HG03565 (cell line): ENCODE data around the gene C1orf53.
"Not testable (repeated sequence)": the region's sequence is repeated elsewhere in the genome, so short reads cannot be mapped to it uniquely, and the experiment has no call there.

Source experiments
- ATAC-seq: cut with Tn5 transposase; IDR thresholded peaks from one replicate; pipeline ENCODE4 v1.9.1; 2021; ENCODE audit warnings: mild to moderate bottlenecking, moderate library complexity; ENCODE audit not compliant: unreplicated experiment

Gene C1orf53

GRCh38 chr1:197920414-197921117 lies 18.1 kb downstream of the C1orf53 start:
- ATAC-seq = no peak

- no peak for ATAC-seq
These were observed 19.0 kb downstream of the C1orf53 start for GRCh38 chr1:197921235-197922069.

DNA sequence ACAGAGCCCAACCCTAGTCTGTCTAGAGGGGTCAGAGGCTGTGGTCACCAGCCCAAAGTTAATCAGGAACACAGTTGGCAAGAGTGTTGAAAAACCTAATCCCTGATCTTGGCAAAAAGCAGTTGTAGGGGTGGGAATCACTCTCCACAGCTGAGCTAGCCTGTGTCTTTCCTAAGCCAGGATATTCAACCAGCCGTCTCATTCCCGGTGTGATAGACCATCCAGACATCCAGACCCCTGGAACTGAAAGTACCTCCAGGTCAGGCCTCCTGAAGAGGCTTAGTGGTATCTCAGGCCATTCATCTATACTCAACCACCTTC lies 19.6 kb downstream of the C1orf53 start:
- ATAC-seq = no peak

DNA sequence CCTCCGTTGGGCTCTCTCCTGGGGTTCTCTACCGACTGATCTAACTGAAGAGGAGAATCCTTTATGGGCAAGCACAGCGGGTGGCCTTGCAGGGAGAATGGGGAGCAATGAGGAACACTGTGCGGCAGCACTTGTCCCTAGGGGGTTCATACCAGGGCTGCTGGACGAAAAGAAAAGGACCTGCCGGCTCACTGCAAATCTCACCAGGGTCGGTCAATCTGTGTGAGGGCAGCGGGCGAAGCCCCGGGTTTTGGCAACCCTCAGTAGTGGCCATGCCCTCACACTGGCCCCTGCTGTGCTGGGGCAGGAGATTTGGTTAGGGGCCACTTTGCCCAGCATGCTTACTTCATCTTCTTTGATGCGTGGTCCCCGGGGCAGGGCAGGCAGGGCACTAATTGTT lies 20.6 kb downstream of the C1orf53 start:
- no peak for ATAC-seq

GRCh38 chr1:197924516-197925123 lies 22.2 kb downstream of the C1orf53 start:
- ATAC-seq = peak; percentile 68

- ATAC-seq = no peak
These were observed 25.7 kb downstream of the C1orf53 start for GRCh38 chr1:197927908-197928665.

GRCh38 chr1:197928849-197929336 lies 26.5 kb downstream of the C1orf53 start:
- ATAC-seq = peak; percentile 53

GRCh38 chr1:197933016-197933415 lies 30.6 kb downstream of the C1orf53 start:
- no peak for ATAC-seq

GRCh38 chr1:197933647-197934046 lies 31.2 kb downstream of the C1orf53 start:
- no peak for ATAC-seq

DNA sequence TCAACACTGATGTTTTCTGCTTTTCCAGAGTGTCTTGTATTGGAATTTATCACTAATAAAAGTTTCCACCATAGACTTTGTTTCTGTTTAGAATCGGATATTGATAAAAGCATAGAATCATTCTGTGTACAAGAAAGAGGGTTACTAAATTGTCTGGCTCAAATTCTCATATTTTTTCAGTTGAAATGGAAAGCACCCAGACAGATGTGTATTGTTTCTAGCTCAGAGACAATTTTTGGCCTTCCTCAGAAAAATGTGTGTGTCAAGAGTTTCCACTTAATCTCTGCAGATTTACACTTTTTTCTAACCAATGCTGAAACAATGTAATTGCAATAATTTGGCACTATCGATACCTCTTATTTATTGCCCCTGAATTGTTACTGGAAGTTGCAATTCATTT lies 35.0 kb downstream of the C1orf53 start:
- ATAC-seq = no peak

DNA sequence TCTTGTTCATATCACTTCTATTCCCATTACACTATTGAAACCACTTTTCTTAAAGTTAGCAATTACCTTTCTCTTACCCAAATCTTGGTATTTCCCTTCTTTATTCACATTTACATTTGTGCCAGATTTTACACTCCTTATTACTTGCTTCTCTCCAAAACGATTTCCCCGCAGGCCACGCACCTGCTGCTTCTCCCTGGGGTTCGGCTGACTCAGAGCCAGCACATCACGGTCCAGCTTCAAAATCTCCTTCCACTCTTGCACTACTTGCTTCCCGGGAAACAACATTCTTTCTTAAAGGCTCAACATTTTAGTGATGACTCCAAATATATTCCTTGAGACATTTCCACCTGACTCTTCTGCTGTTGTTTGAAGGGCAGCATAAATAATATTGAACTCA lies 35.5 kb downstream of the C1orf53 start:
- ATAC-seq = no peak

DNA sequence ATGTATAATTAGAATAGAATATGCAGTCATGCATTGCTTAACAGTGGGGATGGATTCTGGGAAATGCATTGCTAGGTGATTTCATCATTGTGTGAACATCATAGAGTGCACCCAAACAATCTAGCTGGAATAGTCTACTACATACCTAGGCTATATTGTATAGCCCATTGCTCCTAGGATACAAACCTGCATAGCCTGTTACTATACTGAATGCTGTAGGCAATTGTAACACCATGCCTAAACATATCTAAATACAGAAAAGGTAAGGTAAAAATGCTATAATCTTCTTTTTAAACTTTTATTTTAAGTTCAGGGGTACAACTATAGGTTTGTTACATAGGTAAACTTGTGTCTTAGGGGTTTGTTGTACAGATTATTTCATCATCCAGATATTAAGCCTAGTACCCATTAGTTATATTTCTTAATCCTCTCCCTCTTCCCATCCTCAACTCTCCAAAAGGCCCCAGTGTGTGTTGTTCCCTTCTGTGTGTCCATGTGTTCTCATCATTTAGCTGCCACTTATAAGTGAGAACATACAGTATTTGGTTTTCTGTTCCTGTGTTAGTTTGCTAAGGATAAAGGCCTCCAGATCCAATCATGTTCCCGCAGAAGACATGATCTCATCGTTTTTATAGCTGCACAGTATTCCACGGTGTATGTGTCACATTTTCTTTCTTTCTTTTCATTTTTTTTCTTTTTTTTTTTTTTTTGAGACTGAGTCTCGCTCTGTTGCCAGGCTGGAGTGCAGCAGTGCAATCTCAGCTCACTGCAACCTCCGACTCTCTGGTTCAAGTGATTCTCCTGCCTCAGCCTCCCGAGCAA lies 36.9 kb downstream of the C1orf53 start:
- ATAC-seq = not testable (repeated sequence)

DNA sequence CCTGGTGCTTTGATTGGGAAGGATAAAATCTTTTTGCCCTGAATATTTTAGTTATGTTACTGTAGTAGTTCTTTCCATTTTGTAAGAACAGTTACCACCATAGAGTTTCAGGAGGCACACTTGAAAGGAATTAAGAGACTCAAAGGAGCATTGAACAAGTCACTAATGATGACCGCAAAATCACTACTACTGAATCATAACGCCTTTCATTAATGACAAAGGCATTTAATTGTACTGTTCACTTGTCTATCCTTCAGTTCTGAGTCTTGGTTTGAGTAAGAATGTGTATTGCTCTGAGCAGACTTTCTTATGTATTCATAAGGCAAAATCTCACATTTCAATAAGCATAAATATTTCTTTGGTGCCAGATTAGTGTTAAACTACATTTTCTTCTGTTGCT lies 39.6 kb downstream of the C1orf53 start:
- no peak for ATAC-seq

DNA sequence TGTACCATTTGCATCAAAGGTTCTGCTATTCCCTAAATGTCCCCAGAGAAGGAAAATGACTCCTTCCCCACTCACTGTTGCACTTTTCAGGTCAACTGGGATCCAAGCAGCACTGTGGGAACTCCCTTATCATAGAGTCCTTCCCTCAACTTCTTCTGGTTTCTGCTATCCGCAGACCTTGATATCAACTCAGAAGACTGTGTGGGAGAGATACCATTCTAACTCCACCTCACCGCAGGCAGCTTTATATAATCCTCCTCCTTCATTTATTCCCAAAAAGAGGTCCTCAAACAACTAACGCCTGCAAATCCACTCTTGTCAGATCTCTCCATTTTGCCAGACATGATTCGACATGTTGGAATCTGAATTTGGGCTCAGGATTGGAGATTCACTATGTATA lies 42.1 kb downstream of the C1orf53 start:
- ATAC-seq = no peak

DNA sequence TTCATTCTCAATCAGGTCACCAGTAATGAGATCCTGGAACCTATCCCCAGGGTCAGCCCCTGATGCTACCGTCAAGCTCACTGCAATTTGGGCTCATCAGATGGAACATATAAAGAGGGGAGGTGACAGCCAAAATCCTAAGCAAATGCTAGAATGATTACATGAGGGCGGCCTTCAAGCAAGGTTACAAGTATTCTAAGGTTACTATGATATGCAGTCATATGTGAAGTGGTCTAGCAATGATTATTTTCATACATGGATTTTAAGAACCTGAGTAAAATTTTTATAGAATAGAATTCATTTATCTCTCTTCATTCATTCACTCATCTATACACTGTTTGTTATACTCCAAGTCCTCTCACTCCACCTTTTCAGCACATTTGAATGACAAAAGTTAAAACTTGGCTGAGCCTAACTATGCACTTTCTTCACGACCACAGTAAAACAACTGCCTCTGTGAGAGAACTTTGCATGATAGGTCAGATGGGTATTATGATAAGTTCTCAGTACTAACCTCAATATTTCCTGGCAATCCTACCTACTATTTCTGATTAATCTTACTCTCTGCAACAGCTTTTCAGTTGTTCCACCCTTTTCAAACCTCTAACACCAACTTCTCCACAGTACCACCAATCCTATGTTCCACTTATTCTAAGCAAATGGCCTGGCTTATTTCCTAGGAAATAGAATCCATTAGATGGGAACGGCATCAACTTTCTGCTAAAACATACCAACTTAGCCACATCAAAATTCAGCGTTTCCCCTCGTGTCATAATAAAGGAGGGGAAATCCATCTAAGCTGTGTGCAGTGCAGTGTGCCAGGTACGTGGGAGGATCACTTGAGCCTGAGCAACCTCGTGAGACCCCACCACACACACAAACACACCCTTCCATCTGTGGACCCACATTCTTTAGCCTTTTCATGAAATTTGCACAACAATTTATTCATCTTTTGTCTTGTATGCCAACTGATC lies 46.8 kb downstream of the C1orf53 start:
- peak; percentile 59 for ATAC-seq

DNA sequence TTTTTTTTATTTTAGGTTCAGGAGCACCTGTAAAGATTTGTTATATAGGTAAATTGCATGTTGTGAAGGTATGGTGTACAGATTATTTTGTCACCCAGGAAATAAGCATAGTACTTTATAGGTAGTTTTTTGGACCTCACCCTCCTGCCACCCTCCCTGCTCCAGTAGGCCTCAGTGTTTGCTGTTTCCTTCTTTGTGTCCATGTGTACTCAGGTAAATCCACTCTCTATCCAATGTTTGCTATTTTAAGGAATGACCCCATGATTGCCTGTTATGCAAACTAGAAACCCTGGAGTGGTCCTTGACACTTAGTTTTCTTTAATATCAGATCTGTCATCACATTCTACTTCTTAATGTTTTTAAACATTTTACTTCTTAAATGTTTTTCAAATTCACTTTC lies 48.7 kb downstream of the C1orf53 start:
- ATAC-seq = no peak

DNA sequence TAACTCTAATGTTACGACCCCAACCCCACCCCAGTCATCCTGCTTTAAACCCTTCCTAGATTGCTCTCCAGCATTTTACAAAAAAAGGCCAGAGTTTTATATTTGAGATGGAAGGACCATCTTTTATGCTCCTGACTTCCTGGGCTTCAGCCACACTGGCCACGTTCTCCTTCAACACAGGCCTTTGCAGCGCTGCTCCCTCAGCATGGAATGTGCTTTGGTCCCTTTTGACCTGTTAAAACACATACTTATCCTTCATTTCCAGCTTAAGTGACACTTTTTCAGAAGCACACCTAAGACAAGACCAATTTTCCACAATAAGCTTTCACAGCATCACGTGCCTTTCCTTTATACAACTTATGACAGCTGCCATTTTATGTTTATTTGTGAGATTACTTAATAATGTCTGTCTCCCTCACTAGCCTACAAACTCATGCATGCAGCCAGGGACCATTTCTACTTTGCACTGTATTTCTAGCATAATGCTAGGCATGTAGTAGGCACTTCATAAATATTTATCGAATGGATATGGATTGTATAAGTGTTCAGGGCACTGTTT lies 49.3 kb downstream of the C1orf53 start:
- no peak for ATAC-seq

DNA sequence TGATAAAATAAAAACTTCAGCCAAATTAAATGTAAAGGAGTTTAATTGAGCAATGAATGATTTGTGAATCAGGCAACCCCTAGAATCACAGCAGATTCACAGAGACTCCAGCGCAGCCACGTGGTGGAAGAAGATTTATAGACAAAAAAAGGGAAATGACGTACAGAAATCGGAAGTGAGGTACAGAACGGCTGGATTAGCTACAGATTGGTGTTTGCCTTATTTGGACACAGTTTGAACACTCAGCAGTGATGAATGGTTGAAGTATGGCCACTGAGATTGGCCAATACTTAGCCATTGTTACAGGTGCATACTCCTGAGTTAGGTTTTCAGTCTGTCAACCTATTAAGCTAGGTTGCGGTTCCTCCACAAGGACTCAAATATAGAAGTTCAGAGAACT lies 51.0 kb downstream of the C1orf53 start:
- ATAC-seq = not testable (repeated sequence)
